Effector CD8-positive, alpha-beta T cell (primary cell): ENCODE results near the gene SON.

Source experiments
- DNase-seq: peaks from one replicate; lab custom pipeline; 2025; lab: John Stamatoyannopoulos, UW

SON gene

DNA sequence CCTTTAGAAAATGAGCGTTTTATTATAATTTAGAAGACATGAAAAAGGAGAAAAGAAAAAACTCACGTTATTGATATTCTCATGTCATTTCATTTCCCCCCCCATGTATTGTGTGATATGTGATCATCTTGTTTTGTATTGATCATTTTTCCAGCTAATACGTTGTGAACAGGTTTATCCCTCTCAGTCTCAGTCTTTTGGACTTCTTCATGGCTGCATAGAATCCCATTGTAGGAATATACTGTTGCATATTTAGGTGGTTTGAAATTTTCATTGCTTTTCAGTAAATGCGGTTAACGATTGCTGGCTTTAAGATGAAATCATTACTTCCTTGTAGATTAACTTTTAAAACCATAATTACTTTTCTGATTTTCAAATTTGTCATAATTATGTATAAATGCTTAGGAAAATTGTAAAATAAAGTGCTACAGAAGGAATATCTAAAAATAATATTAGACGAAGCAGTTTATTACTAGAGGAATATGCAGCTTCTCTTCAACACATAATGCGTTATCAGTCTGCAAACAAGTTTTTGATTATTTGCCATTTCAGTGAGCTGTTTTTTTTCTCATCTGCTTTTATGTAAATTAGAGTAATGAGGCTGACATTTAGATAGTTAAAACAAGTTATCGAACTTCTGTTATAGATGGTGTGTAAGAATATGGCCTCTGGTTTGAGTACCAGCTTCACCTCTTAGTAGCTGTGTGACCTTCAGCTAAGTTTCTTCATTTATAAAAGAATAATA lies 1.8 kb downstream of the SON start:
- DNase-seq, result no peak

DNA sequence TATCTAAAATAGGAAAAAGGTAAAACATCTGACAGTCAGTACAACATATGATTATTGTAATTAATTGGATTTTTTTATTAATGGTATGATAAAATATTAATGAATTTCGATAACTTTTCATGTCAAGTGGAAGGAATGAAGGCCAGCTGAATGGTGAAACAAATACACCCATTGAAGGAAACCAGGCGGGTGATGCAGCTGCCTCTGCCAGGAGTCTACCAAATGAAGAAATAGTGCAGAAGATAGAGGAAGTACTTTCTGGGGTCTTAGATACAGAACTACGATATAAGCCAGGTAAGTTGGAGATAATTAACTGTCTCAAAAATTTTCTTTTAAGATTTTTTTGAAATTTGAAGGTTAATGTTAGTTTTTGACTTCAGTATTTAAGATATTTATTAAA lies 3.2 kb downstream of the SON start:
- no peak for DNase-seq

DNA sequence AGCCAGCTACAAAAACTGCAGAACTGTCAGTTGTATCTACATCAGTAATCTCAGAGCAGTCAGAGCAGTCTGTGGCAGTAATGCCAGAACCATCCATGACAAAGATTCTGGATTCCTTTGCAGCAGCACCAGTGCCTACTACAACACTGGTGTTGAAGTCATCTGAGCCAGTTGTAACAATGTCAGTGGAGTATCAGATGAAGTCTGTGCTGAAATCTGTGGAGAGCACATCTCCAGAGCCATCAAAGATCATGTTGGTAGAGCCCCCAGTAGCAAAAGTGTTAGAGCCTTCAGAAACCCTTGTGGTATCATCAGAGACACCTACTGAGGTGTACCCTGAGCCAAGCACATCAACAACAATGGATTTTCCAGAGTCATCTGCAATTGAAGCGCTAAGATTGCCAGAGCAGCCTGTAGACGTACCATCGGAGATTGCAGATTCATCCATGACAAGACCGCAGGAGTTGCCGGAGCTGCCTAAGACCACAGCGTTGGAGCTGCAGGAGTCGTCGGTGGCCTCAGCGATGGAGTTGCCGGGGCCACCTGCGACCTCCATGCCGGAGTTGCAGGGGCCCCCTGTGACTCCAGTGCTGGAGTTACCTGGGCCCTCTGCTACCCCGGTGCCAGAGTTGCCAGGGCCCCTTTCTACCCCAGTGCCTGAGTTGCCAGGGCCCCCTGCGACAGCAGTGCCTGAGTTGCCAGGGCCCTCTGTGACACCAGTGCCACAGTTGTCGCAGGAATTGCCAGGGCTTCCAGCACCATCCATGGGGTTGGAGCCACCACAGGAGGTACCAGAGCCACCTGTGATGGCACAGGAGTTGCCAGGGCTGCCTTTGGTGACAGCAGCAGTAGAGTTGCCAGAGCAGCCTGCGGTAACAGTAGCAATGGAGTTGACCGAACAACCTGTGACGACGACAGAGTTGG lies 7.3 kb downstream of the SON start:
- no peak for DNase-seq

DNA sequence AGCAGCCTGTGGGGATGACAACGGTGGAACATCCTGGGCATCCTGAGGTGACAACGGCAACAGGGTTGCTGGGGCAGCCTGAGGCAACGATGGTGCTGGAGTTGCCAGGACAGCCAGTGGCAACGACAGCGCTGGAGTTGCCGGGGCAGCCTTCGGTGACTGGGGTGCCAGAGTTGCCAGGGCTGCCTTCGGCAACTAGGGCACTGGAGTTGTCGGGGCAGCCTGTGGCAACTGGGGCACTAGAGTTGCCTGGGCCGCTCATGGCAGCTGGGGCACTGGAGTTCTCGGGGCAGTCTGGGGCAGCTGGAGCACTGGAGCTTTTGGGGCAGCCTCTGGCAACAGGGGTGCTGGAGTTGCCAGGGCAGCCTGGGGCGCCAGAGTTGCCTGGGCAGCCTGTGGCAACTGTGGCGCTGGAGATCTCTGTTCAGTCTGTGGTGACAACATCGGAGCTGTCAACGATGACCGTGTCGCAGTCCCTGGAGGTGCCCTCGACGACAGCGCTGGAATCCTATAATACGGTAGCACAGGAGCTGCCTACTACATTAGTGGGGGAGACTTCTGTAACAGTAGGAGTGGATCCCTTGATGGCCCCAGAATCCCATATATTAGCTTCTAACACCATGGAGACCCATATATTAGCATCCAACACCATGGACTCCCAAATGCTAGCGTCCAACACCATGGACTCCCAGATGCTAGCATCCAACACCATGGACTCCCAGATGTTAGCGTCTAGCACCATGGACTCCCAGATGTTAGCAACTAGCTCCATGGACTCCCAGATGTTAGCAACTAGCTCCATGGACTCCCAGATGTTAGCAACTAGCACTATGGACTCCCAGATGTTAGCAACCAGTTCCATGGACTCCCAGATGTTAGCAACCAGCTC lies 8.2 kb downstream of the SON start:
- no peak for DNase-seq

DNA sequence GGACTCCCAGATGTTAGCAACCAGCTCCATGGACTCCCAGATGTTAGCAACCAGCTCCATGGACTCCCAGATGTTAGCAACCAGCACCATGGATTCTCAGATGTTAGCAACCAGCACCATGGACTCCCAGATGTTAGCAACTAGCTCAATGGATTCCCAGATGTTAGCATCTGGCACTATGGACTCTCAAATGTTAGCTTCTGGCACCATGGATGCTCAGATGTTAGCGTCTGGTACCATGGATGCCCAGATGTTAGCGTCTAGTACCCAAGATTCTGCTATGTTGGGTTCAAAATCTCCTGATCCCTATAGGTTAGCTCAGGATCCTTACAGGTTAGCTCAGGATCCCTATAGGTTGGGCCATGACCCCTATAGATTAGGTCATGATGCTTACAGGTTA lies 8.8 kb downstream of the SON start:
- no peak for DNase-seq

DNA sequence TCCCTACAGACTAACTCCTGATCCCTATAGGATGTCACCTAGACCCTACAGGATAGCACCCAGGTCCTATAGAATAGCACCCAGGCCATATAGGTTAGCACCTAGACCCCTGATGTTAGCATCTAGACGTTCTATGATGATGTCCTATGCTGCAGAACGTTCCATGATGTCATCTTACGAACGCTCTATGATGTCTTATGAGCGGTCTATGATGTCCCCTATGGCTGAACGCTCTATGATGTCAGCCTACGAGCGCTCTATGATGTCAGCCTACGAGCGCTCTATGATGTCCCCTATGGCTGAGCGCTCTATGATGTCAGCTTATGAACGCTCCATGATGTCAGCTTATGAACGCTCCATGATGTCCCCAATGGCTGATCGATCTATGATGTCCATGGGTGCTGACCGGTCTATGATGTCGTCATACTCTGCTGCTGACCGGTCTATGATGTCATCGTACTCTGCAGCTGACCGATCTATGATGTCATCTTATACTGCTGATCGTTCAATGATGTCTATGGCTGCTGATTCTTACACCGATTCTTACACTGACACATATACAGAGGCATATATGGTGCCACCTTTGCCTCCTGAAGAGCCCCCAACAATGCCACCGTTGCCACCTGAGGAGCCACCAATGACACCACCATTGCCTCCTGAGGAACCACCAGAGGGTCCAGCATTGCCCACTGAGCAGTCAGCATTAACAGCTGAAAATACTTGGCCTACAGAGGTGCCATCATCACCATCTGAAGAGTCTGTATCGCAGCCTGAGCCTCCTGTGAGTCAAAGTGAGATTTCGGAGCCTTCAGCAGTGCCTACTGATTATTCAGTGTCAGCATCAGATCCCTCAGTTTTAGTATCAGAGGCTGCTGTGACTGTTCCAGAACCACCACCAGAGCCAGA lies 9.5 kb downstream of the SON start:
- DNase-seq, result no peak

DNA sequence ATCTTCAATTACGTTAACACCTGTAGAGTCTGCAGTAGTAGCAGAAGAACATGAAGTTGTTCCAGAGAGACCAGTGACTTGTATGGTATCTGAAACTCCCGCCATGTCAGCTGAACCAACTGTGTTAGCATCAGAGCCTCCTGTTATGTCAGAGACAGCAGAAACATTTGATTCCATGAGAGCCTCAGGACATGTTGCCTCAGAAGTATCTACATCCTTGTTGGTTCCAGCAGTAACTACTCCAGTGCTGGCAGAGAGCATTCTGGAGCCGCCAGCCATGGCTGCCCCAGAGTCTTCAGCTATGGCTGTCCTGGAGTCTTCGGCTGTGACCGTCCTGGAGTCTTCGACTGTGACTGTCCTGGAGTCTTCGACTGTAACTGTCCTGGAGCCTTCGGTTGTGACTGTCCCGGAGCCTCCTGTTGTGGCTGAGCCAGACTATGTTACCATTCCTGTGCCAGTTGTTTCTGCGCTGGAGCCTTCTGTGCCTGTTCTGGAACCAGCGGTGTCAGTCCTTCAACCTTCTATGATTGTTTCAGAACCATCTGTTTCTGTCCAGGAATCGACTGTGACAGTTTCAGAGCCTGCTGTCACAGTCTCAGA lies 10.3 kb downstream of the SON start:
- no peak for DNase-seq

DNA sequence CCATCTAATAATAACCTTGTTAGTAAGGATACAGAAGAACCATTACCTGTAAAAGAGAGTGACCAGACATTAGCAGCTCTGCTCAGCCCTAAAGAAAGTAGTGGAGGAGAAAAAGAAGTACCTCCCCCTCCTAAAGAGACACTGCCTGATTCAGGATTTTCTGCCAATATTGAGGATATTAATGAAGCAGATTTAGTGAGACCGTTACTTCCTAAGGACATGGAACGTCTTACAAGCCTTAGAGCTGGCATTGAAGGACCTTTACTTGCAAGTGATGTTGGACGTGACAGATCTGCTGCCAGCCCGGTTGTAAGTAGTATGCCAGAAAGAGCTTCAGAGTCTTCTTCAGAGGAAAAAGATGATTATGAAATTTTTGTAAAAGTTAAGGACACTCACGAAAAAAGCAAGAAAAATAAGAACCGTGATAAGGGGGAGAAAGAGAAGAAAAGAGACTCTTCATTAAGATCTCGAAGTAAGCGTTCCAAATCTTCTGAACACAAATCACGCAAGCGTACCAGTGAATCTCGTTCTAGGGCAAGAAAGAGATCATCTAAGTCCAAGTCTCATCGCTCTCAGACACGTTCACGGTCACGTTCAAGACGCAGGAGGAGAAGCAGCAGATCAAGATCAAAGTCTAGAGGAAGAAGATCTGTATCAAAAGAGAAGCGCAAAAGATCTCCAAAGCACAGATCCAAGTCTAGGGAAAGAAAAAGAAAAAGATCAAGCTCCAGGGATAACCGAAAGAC lies 11.6 kb downstream of the SON start:
- DNase-seq, result no peak

DNA sequence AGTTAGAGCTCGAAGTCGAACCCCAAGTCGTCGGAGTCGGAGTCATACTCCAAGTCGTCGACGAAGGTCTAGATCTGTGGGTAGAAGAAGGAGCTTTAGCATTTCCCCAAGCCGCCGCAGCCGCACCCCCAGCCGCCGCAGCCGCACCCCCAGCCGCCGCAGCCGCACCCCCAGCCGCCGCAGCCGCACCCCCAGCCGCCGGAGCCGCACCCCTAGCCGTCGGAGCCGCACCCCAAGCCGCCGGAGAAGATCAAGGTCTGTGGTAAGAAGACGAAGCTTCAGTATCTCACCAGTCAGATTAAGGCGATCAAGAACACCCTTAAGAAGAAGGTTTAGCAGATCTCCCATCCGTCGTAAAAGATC lies 12.1 kb downstream of the SON start:
- no peak for DNase-seq

DNA sequence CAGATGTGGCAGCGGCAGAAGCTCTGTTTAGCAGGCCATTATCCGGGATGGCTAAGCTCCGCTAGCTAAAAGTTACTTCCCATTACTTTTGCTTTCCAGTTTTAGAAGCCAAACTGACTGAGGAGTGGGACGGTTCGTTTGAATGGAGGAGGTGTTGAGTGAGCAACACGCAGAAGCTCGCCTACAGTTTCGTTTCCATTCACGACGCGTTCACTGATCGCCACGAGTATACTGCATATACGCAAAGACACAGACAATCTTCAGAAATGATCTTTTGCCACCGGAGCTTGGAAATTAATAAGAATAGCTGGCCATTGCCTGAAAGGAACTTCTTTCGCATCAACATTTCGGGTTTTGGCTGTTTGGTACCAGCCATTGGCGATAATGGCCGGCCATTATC lies 14.6 kb downstream of the SON start:
- no peak for DNase-seq

DNA sequence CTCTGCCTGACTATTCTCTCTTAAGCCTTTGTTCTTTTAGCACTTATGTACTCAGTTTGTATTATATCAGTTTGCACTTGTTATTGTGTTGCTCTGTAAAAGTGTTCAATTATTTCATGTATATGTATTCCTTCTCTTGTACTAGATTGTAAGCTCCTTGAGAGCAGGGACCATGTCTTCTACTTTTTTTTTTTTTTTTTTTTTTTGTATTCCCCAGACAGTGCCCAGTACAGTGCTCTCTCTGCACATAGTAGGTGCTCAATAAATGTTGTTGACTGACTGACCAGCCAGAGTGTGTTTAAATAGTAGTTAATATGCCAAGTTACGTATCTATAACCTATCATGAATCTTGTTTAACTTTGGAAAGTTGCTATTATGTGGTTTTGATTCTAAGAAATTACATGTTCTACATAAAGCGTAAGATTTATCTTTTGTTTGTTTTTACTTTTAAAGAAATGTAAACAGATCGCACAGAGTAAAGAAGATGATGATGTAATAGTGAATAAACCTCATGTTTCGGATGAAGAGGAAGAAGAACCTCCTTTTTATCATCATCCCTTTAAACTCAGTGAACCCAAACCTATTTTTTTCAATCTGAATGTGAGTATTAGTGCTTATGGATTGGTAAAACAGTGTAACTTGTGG lies 16.1 kb downstream of the SON start:
- no peak for DNase-seq

DNA sequence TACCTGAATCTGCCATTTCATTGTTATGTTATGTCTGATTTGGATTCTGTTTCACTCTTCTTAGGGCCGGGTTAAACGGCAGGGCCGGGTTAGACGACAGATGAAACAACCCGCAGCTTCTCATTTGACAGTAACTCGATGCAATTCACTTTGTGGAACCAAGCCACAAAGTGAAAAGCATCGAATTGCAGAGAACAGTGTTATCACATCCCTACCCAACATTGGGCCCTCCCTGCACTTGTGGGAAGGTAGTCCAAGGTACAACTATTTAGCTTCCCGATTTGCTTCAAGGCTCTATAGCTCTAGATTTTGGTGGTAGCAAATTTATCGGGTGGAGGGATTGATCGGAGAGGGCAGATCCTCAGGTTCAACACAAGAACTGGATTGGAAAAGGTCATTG lies 17.0 kb downstream of the SON start:
- DNase-seq, result no peak

DNA sequence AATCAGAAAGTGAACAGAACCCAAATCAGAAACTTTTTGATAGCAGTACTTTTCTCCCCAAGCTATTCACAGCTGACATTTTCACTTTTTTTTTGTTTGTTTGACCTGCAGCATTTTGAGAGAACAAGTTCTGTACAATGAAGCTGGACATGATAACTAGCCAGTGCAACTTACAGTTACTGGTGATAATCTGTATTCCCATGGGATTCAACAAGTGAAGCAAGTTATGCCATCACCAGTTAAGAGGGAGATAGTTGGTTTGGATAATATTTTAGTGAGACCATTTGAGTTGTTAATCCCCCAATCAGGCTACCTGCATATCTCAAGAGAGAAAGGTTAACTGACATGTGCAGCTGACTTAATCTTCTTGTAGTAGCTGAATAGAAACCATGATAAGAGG lies 18.1 kb downstream of the SON start:
- DNase-seq, result no peak

DNA sequence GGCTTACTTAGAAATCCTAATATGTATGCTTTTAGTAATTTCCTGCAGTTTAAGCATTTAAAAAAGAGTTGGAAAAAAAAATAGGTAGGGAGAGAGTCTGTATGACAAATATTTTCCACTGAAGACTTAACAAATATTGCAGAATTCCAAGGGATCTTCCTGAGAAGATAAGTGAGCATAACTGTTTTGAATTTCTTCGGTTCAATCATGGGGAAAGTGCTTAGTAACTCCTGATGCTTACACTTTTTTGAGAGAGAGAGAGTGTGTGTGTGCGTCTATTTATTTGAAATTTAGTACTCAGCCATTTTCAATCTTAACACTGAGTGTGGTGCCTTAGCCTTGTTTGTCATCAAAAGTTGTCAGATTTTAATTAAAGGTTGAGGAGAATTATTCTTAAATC lies 18.5 kb downstream of the SON start:
- DNase-seq, result no peak

DNA sequence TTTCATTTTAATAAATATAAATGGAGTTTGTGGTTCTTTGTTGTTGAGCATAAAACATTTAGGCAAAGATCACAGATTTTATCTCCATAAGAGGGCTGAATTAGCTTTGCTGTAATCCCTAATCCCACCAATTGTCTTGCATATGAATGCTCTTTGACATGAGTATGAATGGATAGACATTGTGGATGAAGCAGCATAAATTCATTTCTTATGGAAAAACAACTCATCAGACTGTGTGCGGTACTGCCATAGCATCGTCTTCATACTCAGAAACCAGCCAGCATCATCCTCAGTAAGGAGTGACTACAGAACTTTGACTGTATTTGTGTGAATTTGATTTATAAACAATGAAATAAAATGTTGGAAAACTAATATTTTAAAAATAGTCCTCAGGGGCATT lies 19.6 kb downstream of the SON start:
- DNase-seq, result no peak

DNA sequence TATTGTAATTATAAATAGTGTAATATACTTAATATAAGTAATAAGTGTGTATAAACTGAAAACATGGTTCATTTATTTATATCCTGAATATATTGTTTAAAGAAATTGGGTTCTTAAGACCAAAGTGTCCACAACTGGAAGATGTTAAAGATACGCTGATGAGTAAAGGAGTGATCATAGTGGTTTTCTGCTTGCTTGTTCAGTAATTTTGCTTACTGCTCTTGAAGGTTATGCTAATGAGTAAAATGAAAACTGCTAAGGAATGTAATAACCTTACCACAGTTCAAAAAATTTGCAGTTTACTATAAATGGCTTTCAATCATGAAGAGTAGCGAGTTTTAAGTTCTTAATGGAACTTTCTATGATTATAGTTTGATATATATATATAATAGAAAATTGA lies 23.7 kb downstream of the SON start:
- DNase-seq, result no peak

DNA sequence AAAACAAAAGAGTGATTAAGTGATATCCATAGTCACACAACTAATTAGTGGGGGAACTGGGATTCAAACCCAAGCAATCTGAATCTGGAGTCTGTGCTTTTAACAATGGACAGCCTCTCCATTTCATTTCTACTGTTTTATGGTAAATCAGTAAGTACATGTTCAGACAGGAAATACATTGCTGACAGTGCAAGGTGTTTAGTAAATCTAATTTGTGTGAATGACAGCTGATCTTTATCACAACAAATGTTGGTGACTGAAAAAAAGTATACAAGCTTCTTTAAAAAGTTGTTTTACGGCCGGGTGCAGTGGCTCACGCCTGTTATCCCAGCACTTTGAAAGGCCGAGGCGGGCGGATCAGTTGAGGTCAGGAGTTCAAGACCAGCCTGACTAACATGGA lies 25.1 kb downstream of the SON start:
- no peak for DNase-seq

DNA sequence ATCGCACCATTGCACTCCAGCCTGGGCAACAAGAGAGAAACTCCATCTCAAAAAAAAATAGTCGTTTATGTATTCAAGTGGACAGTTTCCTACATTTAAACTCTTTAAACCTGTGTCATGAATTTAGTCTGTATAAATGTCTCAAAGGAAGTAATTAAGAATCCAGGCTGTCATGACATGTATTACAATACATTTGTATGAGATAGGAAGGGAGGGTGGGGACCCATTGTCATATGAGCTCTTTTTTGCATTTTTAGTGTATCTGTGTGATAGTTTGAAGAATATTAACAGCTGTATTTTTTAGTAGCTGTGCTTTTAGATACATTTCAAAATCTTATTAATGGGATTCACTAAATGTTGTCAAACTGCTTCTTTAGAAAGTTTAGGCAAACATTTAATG lies 25.6 kb downstream of the SON start:
- no peak for DNase-seq

DNA sequence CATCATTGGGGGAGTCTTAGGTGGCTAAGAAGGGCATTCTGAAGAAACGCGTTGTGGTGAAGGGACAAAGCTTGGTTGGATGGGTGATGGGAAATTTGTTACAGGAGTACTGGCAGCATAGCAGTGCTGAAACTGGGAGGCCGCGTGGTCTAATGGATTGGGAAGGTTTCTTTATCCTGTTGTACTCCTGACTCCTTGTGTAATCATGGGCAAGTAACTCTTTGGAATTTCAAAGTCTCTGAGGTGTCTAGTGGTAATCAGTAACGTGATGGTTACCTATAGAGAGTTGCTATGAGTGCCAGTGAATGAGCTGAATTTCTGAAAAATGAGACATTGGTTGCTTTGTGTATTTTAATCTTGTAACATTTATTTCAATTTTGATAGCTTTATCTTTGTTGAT lies 27.2 kb downstream of the SON start:
- no peak for DNase-seq

DNA sequence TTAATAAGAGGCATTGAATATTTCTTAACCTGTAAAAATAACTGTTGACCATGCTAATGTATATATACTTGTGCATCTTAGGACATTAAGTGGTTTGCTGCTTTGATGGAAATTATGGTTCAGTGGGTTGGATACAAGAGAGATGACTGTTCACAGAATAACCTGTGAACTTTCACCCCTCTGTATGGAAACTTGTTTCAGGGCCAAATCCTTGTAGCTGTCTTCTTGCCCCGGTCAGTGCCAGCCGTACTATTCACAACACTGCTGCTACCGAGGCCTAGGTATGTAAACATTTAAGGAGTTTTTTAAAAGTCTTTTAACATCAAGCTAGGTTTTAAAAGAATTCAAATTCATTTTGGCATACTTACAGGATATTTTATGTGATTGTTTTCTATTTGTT lies 29.5 kb downstream of the SON start:
- no peak for DNase-seq
